Immature natural killer cell (primary cell): Measurements from ENCODE around the gene MSMB. TPM values are rescaled to one million over a fixed set of nuclear protein-coding genes. Genes with fewer than 3 reads are reported as not detected.

Experiments used
- DNase-seq, 3 donors: peaks; one replicate each; pipeline ENCODE4 v3.0.0; 2022; ENCODE audit warnings: mixed read lengths in 1 of 3
- H3K27ac Mint-ChIP-seq, 6 donors: one replicate each; pipeline ENCODE4 v1.8.0; 2020; ENCODE audit warnings: mixed read lengths in 6 of 6, mild to moderate bottlenecking in 5 of 6, inconsistent platforms in 4 of 6, moderate library complexity in 3 of 6
- H3K27me3 Mint-ChIP-seq, 3 donors: one replicate each; pipeline ENCODE4 v1.8.0; 2020 to 2021; ENCODE audit warnings: low read depth in 3 of 3, mild to moderate bottlenecking in 3 of 3, mixed read lengths in 3 of 3, moderate library complexity in 3 of 3, inconsistent platforms in 1 of 3
- H3K36me3 Mint-ChIP-seq, 3 donors: one replicate each; pipeline ENCODE4 v1.8.0; 2020; ENCODE audit warnings: mixed read lengths in 3 of 3, inconsistent platforms in 2 of 3, mild to moderate bottlenecking in 2 of 3
- H3K4me1 Mint-ChIP-seq, 2 donors: one replicate each; pipeline ENCODE4 v1.8.0; 2020; ENCODE audit warnings: inconsistent platforms in 2 of 2, mild to moderate bottlenecking in 2 of 2, mixed read lengths in 2 of 2, moderate library complexity in 1 of 2
- H3K4me3 Mint-ChIP-seq, 5 donors: one replicate each; pipeline ENCODE4 v1.8.0; 2020; ENCODE audit warnings: mild to moderate bottlenecking in 5 of 5, mixed read lengths in 5 of 5, inconsistent platforms in 3 of 5, moderate library complexity in 3 of 5
- H3K9me3 Mint-ChIP-seq, 6 donors: one replicate each; pipeline ENCODE4 v1.8.0; 2020; ENCODE audit warnings: mild to moderate bottlenecking in 6 of 6, mixed read lengths in 6 of 6, inconsistent platforms in 4 of 6, moderate library complexity in 3 of 6
- polyA plus RNA-seq, 3 donors: library from polyadenylated mRNA; unstranded; fragments of 300-500 nt; fragmentation: Illumina TruSeq; gene quantifications; one replicate each; pipeline ENCODE4 v1.2.3, GENCODE V29; 2021

Gene MSMB
- polyA plus RNA-seq, 3 donors from 2014 or later: not detected

DNA sequence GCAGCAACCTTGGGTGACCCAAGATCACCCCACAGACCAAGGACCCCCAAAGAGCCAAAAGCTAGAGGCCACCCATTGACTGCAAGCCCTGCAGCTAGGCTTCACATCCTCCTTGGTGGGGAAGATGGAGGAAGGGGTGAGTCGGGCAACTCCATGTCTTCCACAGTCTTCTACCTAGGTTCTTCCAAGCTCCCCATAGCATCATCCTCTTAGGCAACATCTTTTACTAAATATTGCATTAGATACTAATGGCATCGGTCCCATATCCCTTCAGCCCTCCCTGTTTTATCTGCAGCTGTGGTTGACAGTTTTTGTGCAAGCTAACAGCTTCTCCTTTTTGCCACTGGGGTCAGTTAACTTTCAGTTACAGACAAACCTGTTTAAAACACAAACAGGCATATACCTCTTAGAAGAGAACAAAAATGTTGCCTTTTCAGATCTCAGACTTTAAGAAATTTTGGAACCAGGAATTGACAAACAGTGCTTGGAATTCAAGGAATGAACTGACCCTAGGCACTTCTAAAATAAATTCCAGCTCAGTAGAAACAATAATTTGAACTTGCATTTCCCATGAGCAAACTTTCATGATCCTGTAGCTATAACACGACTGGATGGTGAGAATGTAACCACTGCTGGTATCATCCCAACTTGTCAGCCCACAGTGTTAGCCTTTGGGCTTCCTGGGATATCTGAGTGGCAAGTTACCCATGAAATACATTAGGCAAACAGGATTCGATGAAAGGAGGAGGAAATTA lies 33.9 kb upstream of the MSMB start:
- DNase-seq: no peak
- Mint-ChIP-seq H3K4me3 (peak overlapping the region in 4 of 5 donors; percentile 13 to 68 (median 42)), H3K36me3 (no peaks in the 10 kb centered on the region), H3K4me1 (peaks cover 33 to 44% of the 10 kb centered on the region in 2 donors), H3K27ac (peak overlapping the region in 5 of 6 donors; percentile 11 to 79 (median 63)), H3K27me3 (peaks cover 2 to 4% (median 2%) of the 10 kb centered on the region in 3 donors), H3K9me3 (peaks cover 0 to 2% (median 0%) of the 10 kb centered on the region in 6 donors)

DNA sequence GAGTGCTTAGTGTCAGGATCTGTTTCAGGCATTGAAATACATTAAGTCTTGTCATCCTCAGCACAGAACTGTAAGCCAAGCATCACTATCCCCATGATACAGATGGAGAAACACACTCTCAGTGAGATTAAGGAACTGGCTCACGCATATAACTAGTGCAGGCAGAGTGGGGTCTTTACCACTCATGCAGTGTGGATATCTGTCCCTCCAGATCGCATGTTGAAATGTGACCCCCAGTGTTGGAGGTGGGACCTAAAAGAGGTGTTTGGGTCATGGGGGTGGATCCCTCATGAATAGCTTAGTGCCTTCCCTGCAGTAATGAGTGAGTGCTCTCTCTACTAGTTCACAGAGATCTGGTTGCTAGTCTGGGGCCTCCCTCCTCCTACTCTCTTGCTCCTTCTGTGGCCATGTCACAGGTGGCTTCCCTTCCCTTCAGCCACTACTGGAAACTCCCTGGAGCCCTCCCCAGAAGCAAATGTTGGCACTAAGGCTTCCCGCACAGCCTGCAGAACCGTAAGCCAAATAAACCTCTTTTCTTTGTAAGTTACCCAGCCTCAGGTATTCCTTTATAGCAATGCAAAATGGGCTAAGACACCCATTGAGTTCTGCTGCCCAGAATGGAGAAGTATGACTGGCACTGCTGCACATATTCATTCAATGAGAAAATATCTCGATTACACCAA lies 31.8 kb upstream of the MSMB start:
- H3K4me1 Mint-ChIP-seq: peaks cover 40 to 55% of the 10 kb centered on the region in 2 donors
- peak overlapping the region in 3 of 6 donors; percentile 21 to 63 (median 60) for H3K27ac Mint-ChIP-seq
- no peaks in the 10 kb centered on the region for H3K36me3 Mint-ChIP-seq
- peaks cover 0 to 2% (median 0%) of the 10 kb centered on the region in 6 donors for H3K9me3 Mint-ChIP-seq
- DNase-seq: no peak
- peak overlapping the region in 1 of 5 donors; percentile 47 for H3K4me3 Mint-ChIP-seq
- H3K27me3 Mint-ChIP-seq: peaks cover 2 to 6% (median 4%) of the 10 kb centered on the region in 3 donors

DNA sequence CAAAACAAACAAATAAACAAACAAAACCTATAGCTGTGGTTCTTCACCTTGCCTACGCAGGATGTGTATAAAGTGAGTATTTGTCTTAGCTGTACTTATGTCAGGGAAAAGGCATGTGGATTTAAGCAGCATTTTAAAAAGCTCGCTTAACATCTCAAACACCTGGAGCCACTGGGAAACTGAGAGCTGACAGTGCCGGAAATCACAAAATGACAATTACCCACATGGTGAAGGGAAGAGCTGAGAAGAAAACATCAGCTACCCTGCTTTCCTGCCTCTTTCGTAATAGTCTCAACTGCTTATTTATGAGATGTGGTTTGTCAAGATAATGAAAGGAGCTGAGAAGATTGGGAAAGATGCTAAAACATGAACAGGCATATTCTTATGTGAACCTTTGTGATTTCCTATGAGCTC lies 31.1 kb upstream of the MSMB start:
- DNase-seq: no peak
- Mint-ChIP-seq H3K27me3 (peaks cover 2 to 6% (median 5%) of the 10 kb centered on the region in 3 donors), H3K9me3 (peaks cover 0 to 2% (median 0%) of the 10 kb centered on the region in 6 donors), H3K36me3 (no peaks in the 10 kb centered on the region), H3K27ac (peak overlapping the region in 3 of 6 donors; percentile 21 to 63 (median 60)), H3K4me1 (peaks cover 40 to 53% of the 10 kb centered on the region in 2 donors), H3K4me3 (peak overlapping the region in 2 of 5 donors; percentile 37 to 47)

DNA sequence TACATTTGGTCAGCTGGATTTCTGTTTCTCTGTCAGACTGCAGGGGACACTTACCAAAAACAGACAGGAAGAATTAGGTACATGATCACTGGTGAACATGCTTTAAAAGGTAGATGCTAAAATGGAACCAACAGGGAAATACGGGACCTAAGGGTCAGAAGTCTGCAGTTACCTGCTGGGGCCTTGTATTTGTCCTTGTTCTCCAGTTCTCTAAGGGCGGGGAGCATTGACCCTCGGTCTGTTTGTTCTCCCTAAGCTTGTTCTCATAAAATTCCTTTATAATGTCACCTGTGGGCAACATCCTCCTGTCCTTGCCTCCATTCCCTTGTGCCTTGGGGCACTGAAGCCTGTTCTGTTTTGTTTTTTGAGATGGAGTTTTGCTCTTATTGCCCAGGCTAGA lies 29.8 kb upstream of the MSMB start:
- no peak for DNase-seq
- no peak overlapping the region for H3K27ac Mint-ChIP-seq
- H3K4me1 Mint-ChIP-seq: peaks cover 37 to 40% of the 10 kb centered on the region in 2 donors
- no peaks in the 10 kb centered on the region for H3K36me3 Mint-ChIP-seq
- peaks cover 0 to 2% (median 0%) of the 10 kb centered on the region in 6 donors for H3K9me3 Mint-ChIP-seq
- no peak overlapping the region for H3K4me3 Mint-ChIP-seq
- H3K27me3 Mint-ChIP-seq: peaks cover 2 to 4% (median 2%) of the 10 kb centered on the region in 3 donors

DNA sequence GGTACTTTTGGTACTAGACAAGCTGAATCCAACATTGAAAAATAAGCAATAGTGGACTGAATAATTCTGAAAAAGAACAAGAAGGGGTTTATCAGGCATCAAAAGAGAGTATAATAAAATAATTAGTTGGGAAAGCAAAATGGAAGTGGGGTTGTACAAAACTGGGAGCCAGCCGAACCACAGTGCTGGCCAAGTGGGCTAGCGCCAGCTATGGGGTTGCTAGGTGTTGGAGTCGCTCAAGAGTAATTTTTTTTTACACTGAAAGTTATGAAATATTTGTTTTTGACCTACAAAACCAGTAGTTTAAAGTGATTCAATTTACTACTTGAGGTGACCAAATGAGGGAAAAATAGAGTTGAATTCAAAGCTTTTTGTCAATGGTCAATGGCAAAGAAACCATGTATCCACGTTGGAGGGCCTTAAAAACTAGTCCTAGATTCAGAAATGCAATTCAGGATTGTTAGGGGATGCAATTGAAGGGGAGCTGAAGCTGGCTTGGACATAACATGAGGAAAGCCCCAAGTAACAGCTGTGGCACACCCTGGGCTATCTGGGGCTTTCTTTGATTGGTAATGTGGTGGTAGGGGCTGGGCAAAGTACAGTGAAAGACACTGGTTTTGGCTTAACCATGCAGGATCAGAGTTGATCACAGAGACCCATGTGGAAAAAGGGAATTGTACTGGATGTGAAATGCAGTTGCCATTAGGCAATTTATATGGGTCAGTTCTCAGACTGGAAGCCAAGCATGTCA lies 28.3 kb upstream of the MSMB start:
- peaks cover 0 to 5% (median 4%) of the 10 kb centered on the region in 3 donors for H3K27me3 Mint-ChIP-seq
- H3K36me3 Mint-ChIP-seq: no peaks in the 10 kb centered on the region
- peak overlapping the region in 1 of 5 donors; percentile 10 for H3K4me3 Mint-ChIP-seq
- peaks cover 26 to 27% of the 10 kb centered on the region in 2 donors for H3K4me1 Mint-ChIP-seq
- H3K27ac Mint-ChIP-seq: peak overlapping the region in 1 of 6 donors; percentile 17
- no peak for DNase-seq
- peaks cover 0 to 2% (median 0%) of the 10 kb centered on the region in 6 donors for H3K9me3 Mint-ChIP-seq

DNA sequence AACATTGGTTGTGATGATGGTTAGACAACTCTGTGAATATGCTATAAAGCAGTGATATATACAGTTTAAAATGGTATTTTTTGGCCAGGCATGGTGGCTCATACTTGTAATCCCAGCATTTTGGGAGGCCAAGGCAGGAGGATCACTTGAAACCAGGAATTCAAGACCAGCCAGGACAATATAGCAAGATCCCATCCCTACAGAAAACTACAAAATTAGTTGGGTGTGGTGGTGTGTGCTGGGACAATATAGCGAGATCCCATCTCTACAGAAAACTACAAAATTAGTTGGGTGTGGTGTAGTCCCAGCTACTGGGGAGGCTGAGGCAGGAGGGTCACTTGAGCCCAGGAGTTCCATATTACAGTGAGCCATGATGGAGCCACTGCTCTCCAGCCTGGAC lies 27.5 kb upstream of the MSMB start:
- no peak overlapping the region for H3K27ac Mint-ChIP-seq
- no peak overlapping the region for H3K4me3 Mint-ChIP-seq
- no peaks in the 10 kb centered on the region for H3K36me3 Mint-ChIP-seq
- DNase-seq: no peak
- peaks cover 3 to 5% (median 4%) of the 10 kb centered on the region in 3 donors for H3K27me3 Mint-ChIP-seq
- peaks cover 0 to 2% (median 0%) of the 10 kb centered on the region in 6 donors for H3K9me3 Mint-ChIP-seq
- peaks cover 23 to 27% of the 10 kb centered on the region in 2 donors for H3K4me1 Mint-ChIP-seq

DNA sequence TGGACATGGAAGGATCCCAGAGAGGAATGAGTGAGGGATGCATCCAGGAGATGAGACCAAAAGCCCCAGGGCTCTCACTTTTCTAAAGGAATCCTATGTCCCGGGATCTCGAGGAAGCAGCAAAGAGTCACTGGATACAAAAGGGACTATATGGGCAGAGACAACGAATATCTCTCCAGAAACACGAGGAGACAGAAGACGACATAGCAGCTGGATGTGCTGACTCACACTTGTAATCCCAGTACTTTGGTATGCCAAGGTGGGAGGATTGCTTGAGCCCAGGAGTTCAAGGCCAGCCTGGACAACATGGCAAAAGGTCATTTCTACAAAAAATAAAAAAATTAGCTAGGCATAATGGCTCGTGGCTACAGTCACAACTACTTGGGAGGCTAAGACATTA lies 24.7 kb upstream of the MSMB start:
- DNase-seq: no peak
- H3K36me3 Mint-ChIP-seq: no peaks in the 10 kb centered on the region
- H3K27ac Mint-ChIP-seq: no peak overlapping the region
- H3K4me1 Mint-ChIP-seq: peaks cover 9 to 11% of the 10 kb centered on the region in 2 donors
- peaks cover 0 to 2% (median 0%) of the 10 kb centered on the region in 6 donors for H3K9me3 Mint-ChIP-seq
- H3K4me3 Mint-ChIP-seq: no peak overlapping the region
- H3K27me3 Mint-ChIP-seq: peaks cover 3 to 6% (median 5%) of the 10 kb centered on the region in 3 donors

DNA sequence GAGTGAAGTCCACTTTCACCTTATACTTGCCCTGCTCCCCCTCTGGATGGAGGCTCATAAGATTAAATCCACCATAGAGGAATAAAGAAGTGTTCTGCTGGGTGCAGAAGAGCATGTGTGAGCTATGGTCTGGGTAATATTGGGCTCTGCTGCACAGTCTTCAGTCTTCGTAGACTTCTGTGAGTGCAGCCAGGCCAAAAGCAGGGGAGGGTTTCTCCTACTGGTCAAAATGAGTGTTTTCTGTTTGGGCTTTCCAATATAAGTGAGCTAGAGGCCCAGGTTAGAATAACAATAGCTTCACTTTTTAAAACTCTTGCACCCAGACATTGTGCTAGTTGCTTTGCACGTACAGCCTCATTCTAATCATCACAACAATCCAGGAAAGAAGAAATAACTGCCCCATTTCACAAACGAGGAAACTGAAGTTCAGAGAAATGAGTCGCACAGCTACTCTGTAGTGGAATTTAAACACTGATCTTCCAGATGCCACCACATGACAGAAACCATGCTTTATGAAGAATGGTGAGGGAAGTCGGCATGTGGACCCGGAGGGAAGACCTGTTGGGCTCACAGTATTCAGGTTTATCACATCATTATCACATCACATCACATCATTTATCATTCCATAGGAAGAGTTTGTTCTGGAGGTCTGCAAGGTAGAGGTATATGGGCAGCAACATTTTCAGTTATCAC lies 23.8 kb upstream of the MSMB start:
- Mint-ChIP-seq H3K36me3 (no peaks in the 10 kb centered on the region), H3K9me3 (peaks cover 0 to 2% (median 0%) of the 10 kb centered on the region in 6 donors), H3K4me3 (no peak overlapping the region), H3K27ac (no peak overlapping the region), H3K4me1 (peaks cover 8 to 11% of the 10 kb centered on the region in 2 donors), H3K27me3 (peaks cover 3 to 6% (median 5%) of the 10 kb centered on the region in 3 donors)
- DNase-seq: no peak

DNA sequence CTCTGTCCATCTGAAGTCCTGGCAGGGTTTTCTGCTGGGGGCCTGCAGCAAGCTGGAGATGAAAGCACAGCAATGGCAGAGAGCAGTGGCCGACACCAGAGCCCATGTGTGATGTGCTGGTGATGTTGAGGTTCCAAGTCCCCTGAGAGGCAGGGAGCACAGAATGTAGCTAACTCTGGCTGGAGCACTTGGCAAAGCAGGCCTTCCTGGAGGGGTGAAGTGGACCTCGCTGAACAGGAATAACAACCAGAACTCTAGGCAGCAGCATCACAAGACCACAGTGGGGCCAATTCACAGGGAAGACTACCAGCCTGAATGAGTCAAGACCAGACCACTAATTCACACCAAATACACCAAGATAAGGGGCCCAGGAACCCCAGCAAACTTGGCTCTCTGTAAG lies 22.8 kb upstream of the MSMB start:
- H3K27me3 Mint-ChIP-seq: peaks cover 3 to 7% (median 3%) of the 10 kb centered on the region in 3 donors
- peaks cover 0 to 1% of the 10 kb centered on the region in 2 donors for H3K4me1 Mint-ChIP-seq
- H3K27ac Mint-ChIP-seq: no peak overlapping the region
- no peaks in the 10 kb centered on the region for H3K36me3 Mint-ChIP-seq
- peaks cover 0 to 2% (median 0%) of the 10 kb centered on the region in 6 donors for H3K9me3 Mint-ChIP-seq
- H3K4me3 Mint-ChIP-seq: no peak overlapping the region
- DNase-seq: no peak

DNA sequence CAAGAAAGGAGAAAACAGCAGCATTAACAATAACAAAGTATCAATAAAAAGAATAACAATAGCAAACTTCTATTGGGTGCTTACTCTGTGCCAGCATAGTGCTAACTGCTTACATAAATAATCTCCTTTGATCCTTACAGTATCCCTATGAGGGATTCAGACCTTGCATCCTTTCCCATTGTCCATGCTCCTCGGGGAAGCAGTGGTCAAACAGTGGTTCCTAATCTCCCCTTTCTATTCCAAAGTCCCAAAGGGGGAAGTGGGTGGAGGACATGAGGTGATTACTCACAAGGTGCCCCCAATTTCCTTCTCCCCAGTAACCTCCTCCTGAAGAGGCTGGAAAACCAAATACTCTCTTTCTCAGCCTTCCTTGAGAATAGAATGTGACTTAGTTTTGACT lies 22.0 kb upstream of the MSMB start:
- Mint-ChIP-seq H3K27ac (no peak overlapping the region), H3K4me3 (no peak overlapping the region), H3K36me3 (no peaks in the 10 kb centered on the region), H3K4me1 (no peaks in the 10 kb centered on the region), H3K9me3 (peaks cover 0 to 2% (median 0%) of the 10 kb centered on the region in 6 donors), H3K27me3 (peaks cover 3 to 10% (median 3%) of the 10 kb centered on the region in 3 donors)
- DNase-seq: no peak

DNA sequence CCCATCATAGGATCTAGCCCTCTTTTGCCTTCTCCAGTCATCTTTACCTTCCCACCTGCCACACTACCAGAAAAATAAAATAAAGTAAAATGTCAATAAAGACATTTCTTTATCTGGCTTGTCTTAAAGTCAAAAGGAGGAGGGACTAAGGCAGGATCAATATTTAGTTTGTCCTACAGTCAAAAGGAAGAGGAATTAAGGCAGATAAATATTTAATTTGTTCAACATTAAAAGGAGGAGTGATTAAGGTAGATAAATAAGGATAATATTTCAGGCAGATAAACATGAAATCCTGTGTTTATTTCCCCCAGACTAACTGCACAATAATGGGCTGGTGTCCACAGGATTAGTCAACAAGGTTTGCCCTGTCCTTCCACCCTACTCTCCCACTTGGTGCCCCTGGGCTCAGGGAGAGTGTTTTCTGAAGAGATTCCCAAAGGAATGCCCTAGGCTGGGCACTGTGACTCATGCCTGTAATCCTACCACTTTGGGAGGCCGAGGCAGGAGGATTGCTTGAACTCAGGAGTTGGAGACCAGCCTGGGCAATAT lies 18.3 kb upstream of the MSMB start:
- H3K9me3 Mint-ChIP-seq: no peaks in the 10 kb centered on the region
- no peak for DNase-seq
- peaks cover 0 to 7% (median 5%) of the 10 kb centered on the region in 3 donors for H3K27me3 Mint-ChIP-seq
- no peaks in the 10 kb centered on the region for H3K4me1 Mint-ChIP-seq
- no peak overlapping the region for H3K27ac Mint-ChIP-seq
- no peaks in the 10 kb centered on the region for H3K36me3 Mint-ChIP-seq
- no peak overlapping the region for H3K4me3 Mint-ChIP-seq

DNA sequence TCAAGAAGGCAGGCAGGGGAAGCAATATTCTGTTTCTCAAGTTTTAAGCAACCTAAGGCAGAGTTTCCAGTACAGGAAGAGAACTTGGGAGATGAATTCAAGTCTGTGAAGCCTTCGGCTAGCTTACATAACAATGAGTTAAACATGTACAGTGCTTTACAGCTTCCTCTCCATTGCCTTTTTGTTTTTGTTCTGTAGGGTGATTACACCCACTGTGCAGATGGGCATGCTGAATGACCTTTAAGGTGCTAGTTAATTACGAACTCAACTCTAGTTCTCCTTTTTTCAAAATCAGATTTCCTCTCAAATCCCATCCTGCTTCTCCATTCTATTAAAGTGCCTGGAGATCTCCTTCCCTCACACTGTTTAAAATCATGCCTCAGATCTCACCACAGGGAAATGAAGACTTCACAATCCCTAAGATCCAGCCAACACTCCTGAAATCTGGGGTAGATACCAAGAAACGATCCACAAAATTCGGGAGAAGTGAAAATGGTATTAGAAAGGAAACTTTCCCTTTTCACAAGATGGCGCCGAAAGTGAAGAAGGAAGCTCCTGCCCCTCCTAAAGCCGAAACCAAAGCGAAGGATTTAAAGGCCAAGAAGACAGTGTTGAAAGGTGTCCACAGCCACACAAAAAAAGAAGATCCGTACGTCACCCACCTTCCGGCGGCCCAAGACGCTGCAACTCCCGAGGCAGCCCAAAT lies 16.8 kb upstream of the MSMB start:
- Mint-ChIP-seq H3K27ac (no peak overlapping the region), H3K9me3 (no peaks in the 10 kb centered on the region), H3K36me3 (no peaks in the 10 kb centered on the region), H3K27me3 (peaks cover 0 to 6% (median 2%) of the 10 kb centered on the region in 3 donors), H3K4me3 (no peak overlapping the region), H3K4me1 (no peaks in the 10 kb centered on the region)
- DNase-seq: no peak
